Fibroblast of lung (primary cell): Measurements from ENCODE around the gene CREB5. TPM values are rescaled to one million over a fixed set of nuclear protein-coding genes. Genes with fewer than 3 reads are reported as not detected.
A peak's percentile ranks its signal among the peaks of the same experiment; 100 is the strongest.

Source experiments
- DNase-seq, 2 donors: peaks; one replicate each; pipeline versions ENCODE4 v3.0.0 to v3.0.0-alpha.2; 2010; ENCODE audit warnings: low read depth in 2 of 2
- H2AFZ ChIP-seq: 2 replicates; pipeline ENCODE4 v1.5.1; 2012; ENCODE audit warnings: low read length, control low read depth, inconsistent platforms
- H3K27ac ChIP-seq: 2 replicates; pipeline ENCODE4 v1.5.1; 2011; ENCODE audit warnings: low read length, control low read depth; ENCODE audit not compliant: insufficient read depth
- H3K27me3 ChIP-seq: 2 replicates; pipeline ENCODE4 v1.5.1; 2011; ENCODE audit warnings: mild to moderate bottlenecking, low read length; ENCODE audit not compliant: control insufficient read depth, insufficient read depth
- H3K36me3 ChIP-seq: 2 replicates; pipeline ENCODE4 v1.5.1; 2011; ENCODE audit warnings: low read length; ENCODE audit not compliant: control insufficient read depth, insufficient read depth
- H3K4me1 ChIP-seq: 2 replicates; pipeline ENCODE4 v1.5.1; 2011; ENCODE audit warnings: low read length; ENCODE audit not compliant: control insufficient read depth, insufficient read depth; ENCODE audit errors: extremely low read depth
- H3K4me2 ChIP-seq: 2 replicates; pipeline ENCODE4 v1.5.1; 2011; ENCODE audit warnings: low read length, control low read depth; ENCODE audit not compliant: insufficient read depth; ENCODE audit errors: extremely low read depth
- H3K4me3 ChIP-seq, 4 experiments: fragments of 200-600 bp in 1 of 4; sonication (generic) in 1 of 4; replicated peaks in 1 of 4; 2 replicates each; pipeline ENCODE4 v1.5.1; 2011 to 2016; ENCODE audit warnings: low read length in 4 of 4, low read depth in 3 of 4, mild to moderate bottlenecking in 3 of 4, control low read depth in 2 of 4, inconsistent platforms in 1 of 4, mixed read lengths in 1 of 4; ENCODE audit not compliant: insufficient read depth in 1 of 4; ENCODE audit errors: control extremely low read depth in 1 of 4
- H3K79me2 ChIP-seq: 2 replicates; pipeline ENCODE4 v1.5.1; 2012; ENCODE audit warnings: mild to moderate bottlenecking, low read length, inconsistent platforms; ENCODE audit not compliant: control insufficient read depth, insufficient read depth
- H3K9ac ChIP-seq: 2 replicates; pipeline ENCODE4 v1.5.1; 2011; ENCODE audit warnings: mild to moderate bottlenecking, low read length, control low read depth; ENCODE audit not compliant: insufficient read depth
- H3K9me3 ChIP-seq: 2 replicates; pipeline ENCODE4 v1.5.1; 2012; ENCODE audit warnings: low read depth, low read length; ENCODE audit not compliant: control insufficient read depth, insufficient read depth
- H4K20me1 ChIP-seq: 2 replicates; pipeline ENCODE4 v1.5.1; 2011; ENCODE audit warnings: low read length; ENCODE audit not compliant: control insufficient read depth, insufficient read depth; ENCODE audit errors: extremely low read depth
- EZH2 ChIP-seq: IDR thresholded peaks from 2 replicates; pipeline ENCODE4 v1.5.1; 2012; ENCODE audit warnings: low read length, control low read depth, mild to moderate bottlenecking; ENCODE audit errors: missing control alignments
- polyA plus RNA-seq, 2 donors: library from polyadenylated mRNA; depleted of rRNA in 1 of 2; stranded (reverse) in 1 of 2; unstranded in 1 of 2; fragments of >200 nt; gene quantifications; 2 replicates each; pipeline ENCODE4 v1.2.1, GENCODE V29; 2011 to 2012; ENCODE audit warnings: missing spikeins in 1 of 2
- total RNA-seq: library from RNA; depleted of rRNA; stranded (reverse); fragments of >200 nt; gene quantifications from 2 replicates; pipeline ENCODE4 v1.2.1, GENCODE V29; 2014
- TF ChIP-seq, protein P1 (sequence below), 2 donors: IDR thresholded peaks in 1 of 2; conservative IDR thresholded peaks in 1 of 2; 1 replicate in 1 of 2; 2 replicates in 1 of 2; pipeline ENCODE4 v1.5.1; 2011 to 2012; ENCODE audit warnings: low read length in 2 of 2, control low read depth in 1 of 2, inconsistent platforms in 1 of 2, low read depth in 1 of 2, mild to moderate bottlenecking in 1 of 2

CREB5 gene
- total and polyA plus RNA-seq, 2 donors (not counting 1 experiment from before 2014, with no cell fraction given): 8.2 to 28.4 TPM

- Histone ChIP-seq H3K9me3 (no peaks in the 10 kb centered on the region), H2AFZ (no peak overlapping the region), H3K27me3 (no peaks in the 10 kb centered on the region), H3K36me3 (no peaks in the 10 kb centered on the region), H4K20me1 (no peaks in the 10 kb centered on the region), H3K9ac (no peak overlapping the region), H3K79me2 (no peaks in the 10 kb centered on the region), H3K27ac (no peak overlapping the region), H3K4me2 (no peak overlapping the region), H3K4me3 (no peak overlapping the region), H3K4me1 (no peaks in the 10 kb centered on the region)
- TF ChIP-seq EZH2: no peak
- TF ChIP-seq, protein P1, sequence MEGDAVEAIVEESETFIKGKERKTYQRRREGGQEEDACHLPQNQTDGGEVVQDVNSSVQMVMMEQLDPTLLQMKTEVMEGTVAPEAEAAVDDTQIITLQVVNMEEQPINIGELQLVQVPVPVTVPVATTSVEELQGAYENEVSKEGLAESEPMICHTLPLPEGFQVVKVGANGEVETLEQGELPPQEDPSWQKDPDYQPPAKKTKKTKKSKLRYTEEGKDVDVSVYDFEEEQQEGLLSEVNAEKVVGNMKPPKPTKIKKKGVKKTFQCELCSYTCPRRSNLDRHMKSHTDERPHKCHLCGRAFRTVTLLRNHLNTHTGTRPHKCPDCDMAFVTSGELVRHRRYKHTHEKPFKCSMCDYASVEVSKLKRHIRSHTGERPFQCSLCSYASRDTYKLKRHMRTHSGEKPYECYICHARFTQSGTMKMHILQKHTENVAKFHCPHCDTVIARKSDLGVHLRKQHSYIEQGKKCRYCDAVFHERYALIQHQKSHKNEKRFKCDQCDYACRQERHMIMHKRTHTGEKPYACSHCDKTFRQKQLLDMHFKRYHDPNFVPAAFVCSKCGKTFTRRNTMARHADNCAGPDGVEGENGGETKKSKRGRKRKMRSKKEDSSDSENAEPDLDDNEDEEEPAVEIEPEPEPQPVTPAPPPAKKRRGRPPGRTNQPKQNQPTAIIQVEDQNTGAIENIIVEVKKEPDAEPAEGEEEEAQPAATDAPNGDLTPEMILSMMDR (conservative IDR thresholded peaks at IDR 0.05 in 1 of 2, IDR thresholded peaks at IDR 0.05 in 1 of 2; ENCODE audit: low read depth in 1 of 2, low read length in 2 of 2): no peak
- DNase-seq: no peak
Observed at GRCh38 chr7:28613262-28613661, 200.9 kb downstream of the CREB5 start.

- Histone ChIP-seq H3K4me2 (no peak overlapping the region), H3K36me3 (no peaks in the 10 kb centered on the region), H3K9me3 (no peaks in the 10 kb centered on the region), H3K27me3 (no peaks in the 10 kb centered on the region), H3K4me1 (no peaks in the 10 kb centered on the region), H3K9ac (no peak overlapping the region), H3K4me3 (no peak overlapping the region), H2AFZ (no peak overlapping the region), H4K20me1 (peaks cover 3% of the 10 kb centered on the region), H3K79me2 (no peaks in the 10 kb centered on the region), H3K27ac (no peak overlapping the region)
- TF ChIP-seq, protein P1 (conservative IDR thresholded peaks at IDR 0.05 in 1 of 2, IDR thresholded peaks at IDR 0.05 in 1 of 2; ENCODE audit: low read depth in 1 of 2, low read length in 2 of 2): peak in 1 of 2 donors; percentile 10
- TF ChIP-seq EZH2: no peak
- no peak for DNase-seq
Observed at GRCh38 chr7:28615091-28615490, 202.8 kb downstream of the CREB5 start.

- H3K27me3 ChIP-seq: no peaks in the 10 kb centered on the region
- H3K79me2 ChIP-seq: no peaks in the 10 kb centered on the region
- TF ChIP-seq EZH2: no peak
- TF ChIP-seq, protein P1 (conservative IDR thresholded peaks at IDR 0.05 in 1 of 2, IDR thresholded peaks at IDR 0.05 in 1 of 2; ENCODE audit: low read depth in 1 of 2, low read length in 2 of 2): no peak
Observed at GRCh38 chr7:28617308-28617880, 205.1 kb downstream of the CREB5 start.

More at GRCh38 chr7:28617308-28617880, 205.1 kb downstream of the CREB5 start:
- H3K27ac ChIP-seq: no peak overlapping the region
- no peaks in the 10 kb centered on the region for H3K9me3 ChIP-seq
- no peaks in the 10 kb centered on the region for H3K36me3 ChIP-seq
- no peak for DNase-seq
- H4K20me1 ChIP-seq: peaks cover 3% of the 10 kb centered on the region
- no peak overlapping the region for H2AFZ ChIP-seq
- H3K4me1 ChIP-seq: no peaks in the 10 kb centered on the region
- no peak overlapping the region for H3K9ac ChIP-seq
- H3K4me3 ChIP-seq: no peak overlapping the region
- H3K4me2 ChIP-seq: no peak overlapping the region
